OCI-LY7 (cell line): ENCODE results near the gene TRPC6.

Source experiments
- CTCF ChIP-seq: fragments of 200-600 bp; sonication (generic); conservative IDR thresholded peaks from 2 replicates; pipeline ENCODE4 v1.5.1; 2014; ENCODE audit warnings: mild to moderate bottlenecking, antibody characterized with exemption, low read length, moderate library complexity, mixed read lengths
- EZH2phosphoT487 ChIP-seq: fragments of 200-600 bp; sonication (generic); IDR thresholded peaks from 2 replicates; pipeline ENCODE4 v1.6.1; 2018; ENCODE audit warnings: low read depth, borderline replicate concordance, mild to moderate bottlenecking, mixed run types, antibody characterized with exemption, low read length, moderate library complexity, mixed read lengths

- no peak for TF ChIP-seq CTCF
- no peak for TF ChIP-seq EZH2phosphoT487
Observed at GRCh38 chr11:101498891-101499290, 84.9 kb downstream of the TRPC6 start.
